ENCODE measurements around the gene GREM1. TPM values are rescaled to one million over a fixed set of nuclear protein-coding genes. Genes with fewer than 3 reads are reported as not detected.

Gene GREM1
- total and polyA plus RNA-seq, 4 donors, result 0.06 to 2.4 (median 1.7) TPM

- Histone ChIP-seq H3K9me3 (ENCODE audit: control insufficient read depth in 4 of 4, insufficient read depth in 3 of 4, low read length in 3 of 4) (no peaks in the 10 kb centered on the region), H3K4me1 (ENCODE audit: control insufficient read depth in 5 of 5, insufficient read depth in 5 of 5, low read length in 5 of 5) (no peaks in the 10 kb centered on the region), H3K27ac (ENCODE audit: low read depth in 1 of 2, low read length in 1 of 2) (no peak overlapping the region), H3K9ac (ENCODE audit: insufficient read depth in 1 of 2, low read length in 2 of 2) (no peak overlapping the region), H3K4me3 (no peak overlapping the region), H3K27me3 (ENCODE audit: control insufficient read depth in 3 of 3, insufficient read depth in 3 of 3, low read length in 2 of 3) (no peaks in the 10 kb centered on the region), H3K36me3 (ENCODE audit: control insufficient read depth in 4 of 4, insufficient read depth in 4 of 4, low read length in 4 of 4) (no peaks in the 10 kb centered on the region)
- no peak for TF ChIP-seq CTCF (IDR thresholded peaks at IDR 0.05; ENCODE audit: control extremely low read depth, extremely low read depth)
- ATAC-seq (ENCODE audit: insufficient read depth, low FRiP score), result no peak
- no peak for DNase-seq
- 35 to 54% methylated on average over 6 of the region's 6 CpGs for WGBS, 2 donors
These were observed 42.3 kb upstream of the GREM1 start for GRCh38 chr15:32675466-32675865.

GRCh38 chr15:32676169-32676568 lies 41.6 kb upstream of the GREM1 start:
- ATAC-seq (ENCODE audit: insufficient read depth, low FRiP score) (no peak), DNase-seq (no peak)
- Histone ChIP-seq H3K4me3 (no peak overlapping the region), H3K36me3 (ENCODE audit: control insufficient read depth in 4 of 4, insufficient read depth in 4 of 4, low read length in 4 of 4) (no peaks in the 10 kb centered on the region), H3K27me3 (ENCODE audit: control insufficient read depth in 3 of 3, insufficient read depth in 3 of 3, low read length in 2 of 3) (no peaks in the 10 kb centered on the region), H3K9me3 (ENCODE audit: control insufficient read depth in 4 of 4, insufficient read depth in 3 of 4, low read length in 3 of 4) (no peaks in the 10 kb centered on the region), H3K9ac (ENCODE audit: insufficient read depth in 1 of 2, low read length in 2 of 2) (no peak overlapping the region), H3K27ac (ENCODE audit: low read depth in 1 of 2, low read length in 1 of 2) (no peak overlapping the region), H3K4me1 (ENCODE audit: control insufficient read depth in 5 of 5, insufficient read depth in 5 of 5, low read length in 5 of 5) (no peaks in the 10 kb centered on the region)
- no peak for TF ChIP-seq CTCF (IDR thresholded peaks at IDR 0.05; ENCODE audit: control extremely low read depth, extremely low read depth)
- WGBS, 2 donors, result 67 to 85% methylated on average over 2 of the region's 2 CpGs

- ATAC-seq (ENCODE audit: insufficient read depth, low FRiP score) (no peak), DNase-seq (no peak)
- H3K27me3 ChIP-seq (ENCODE audit: control insufficient read depth in 3 of 3, insufficient read depth in 3 of 3, low read length in 2 of 3), result no peaks in the 10 kb centered on the region
- no peaks in the 10 kb centered on the region for H3K4me1 ChIP-seq (ENCODE audit: control insufficient read depth in 5 of 5, insufficient read depth in 5 of 5, low read length in 5 of 5)
- TF ChIP-seq CTCF (IDR thresholded peaks at IDR 0.05; ENCODE audit: control extremely low read depth, extremely low read depth), result no peak
- H3K9ac ChIP-seq (ENCODE audit: insufficient read depth in 1 of 2, low read length in 2 of 2), result no peak overlapping the region
- H3K36me3 ChIP-seq (ENCODE audit: control insufficient read depth in 4 of 4, insufficient read depth in 4 of 4, low read length in 4 of 4), result no peaks in the 10 kb centered on the region
- no peak overlapping the region for H3K4me3 ChIP-seq
- H3K27ac ChIP-seq (ENCODE audit: low read depth in 1 of 2, low read length in 1 of 2), result no peak overlapping the region
- no peaks in the 10 kb centered on the region for H3K9me3 ChIP-seq (ENCODE audit: control insufficient read depth in 4 of 4, insufficient read depth in 3 of 4, low read length in 3 of 4)
- 67 to 83% methylated on average over 5 of the region's 5 CpGs for WGBS, 2 donors
These were observed 40.5 kb upstream of the GREM1 start for GRCh38 chr15:32677238-32677750.

- TF ChIP-seq CTCF (IDR thresholded peaks at IDR 0.05; ENCODE audit: control extremely low read depth, extremely low read depth), result no peak
- no peaks in the 10 kb centered on the region for H3K9me3 ChIP-seq (ENCODE audit: control insufficient read depth in 4 of 4, insufficient read depth in 3 of 4, low read length in 3 of 4)
- H3K27me3 ChIP-seq (ENCODE audit: control insufficient read depth in 3 of 3, insufficient read depth in 3 of 3, low read length in 2 of 3), result no peaks in the 10 kb centered on the region
- 98% methylated on average over 4 of the region's 4 CpGs for WGBS, 2 donors
- ATAC-seq (ENCODE audit: insufficient read depth, low FRiP score) (no peak), DNase-seq (no peak)
- H3K9ac ChIP-seq (ENCODE audit: insufficient read depth in 1 of 2, low read length in 2 of 2), result no peak overlapping the region
- H3K4me3 ChIP-seq, result no peak overlapping the region
- H3K4me1 ChIP-seq (ENCODE audit: control insufficient read depth in 5 of 5, insufficient read depth in 5 of 5, low read length in 5 of 5), result no peaks in the 10 kb centered on the region
- no peaks in the 10 kb centered on the region for H3K36me3 ChIP-seq (ENCODE audit: control insufficient read depth in 4 of 4, insufficient read depth in 4 of 4, low read length in 4 of 4)
- H3K27ac ChIP-seq (ENCODE audit: low read depth in 1 of 2, low read length in 1 of 2), result no peak overlapping the region
These were observed 38.5 kb upstream of the GREM1 start for GRCh38 chr15:32679298-32679690.

Measured in lung (tissue), 12 donors.